ENCODE results near the gene PGBD1.
"Not testable (repeated sequence)": the region's sequence is repeated elsewhere in the genome, so short reads cannot be mapped to it uniquely, and the experiment has no call there.

PGBD1 gene

GRCh38 chr6:28291573-28291972 is 10.2 kb downstream of the PGBD1 start:
- no peak for TF ChIP-seq CTCF (IDR thresholded peaks at IDR 0.05; ENCODE audit: low read depth, low read length)
- in situ Hi-C loops (cut with HindIII; ENCODE audit: low sequenced_read_pairs) = no loop called here
- H3K4me3 ChIP-seq (ENCODE audit: low read depth, low read length) = no peak overlapping the region
- DNase-seq (ENCODE audit: low read depth, low spot score) = no peak

GRCh38 chr6:28295326-28295725 is 14.0 kb downstream of the PGBD1 start:
- TF ChIP-seq CTCF (IDR thresholded peaks at IDR 0.05; ENCODE audit: low read depth, low read length) = no peak
- no peak overlapping the region for H3K4me3 ChIP-seq (ENCODE audit: low read depth, low read length)
- in situ Hi-C loops (cut with HindIII; ENCODE audit: low sequenced_read_pairs) = no loop called here
- DNase-seq (ENCODE audit: low read depth, low spot score) = no peak

- in situ Hi-C loops (cut with HindIII; ENCODE audit: low sequenced_read_pairs) = no loop called here
- H3K4me3 ChIP-seq (ENCODE audit: low read depth, low read length) = no peak overlapping the region
- no peak for TF ChIP-seq CTCF (IDR thresholded peaks at IDR 0.05; ENCODE audit: low read depth, low read length)
- no peak for DNase-seq (ENCODE audit: low read depth, low spot score)
Observed at GRCh38 chr6:28296520-28297060, 15.2 kb downstream of the PGBD1 start.

GRCh38 chr6:28303570-28303969 is 22.2 kb downstream of the PGBD1 start:
- TF ChIP-seq CTCF (IDR thresholded peaks at IDR 0.05; ENCODE audit: low read depth, low read length) = no peak
- no peak overlapping the region for H3K4me3 ChIP-seq (ENCODE audit: low read depth, low read length)
- in situ Hi-C loops (cut with HindIII; ENCODE audit: low sequenced_read_pairs) = no loop called here
- no peak for DNase-seq (ENCODE audit: low read depth, low spot score)

- H3K4me3 ChIP-seq (ENCODE audit: low read depth, low read length); in situ Hi-C loops (cut with HindIII; ENCODE audit: low sequenced_read_pairs); DNase-seq (ENCODE audit: low read depth, low spot score): not testable (repeated sequence)
Observed at GRCh38 chr6:28306363-28306762, 25.0 kb downstream of the PGBD1 start.

GRCh38 chr6:28311139-28311823 is 29.9 kb downstream of the PGBD1 start:
- H3K4me3 ChIP-seq (ENCODE audit: low read depth, low read length) = no peak overlapping the region
- no peak for DNase-seq (ENCODE audit: low read depth, low spot score)
- no peak for TF ChIP-seq CTCF (IDR thresholded peaks at IDR 0.05; ENCODE audit: low read depth, low read length)
- in situ Hi-C loops (cut with HindIII; ENCODE audit: low sequenced_read_pairs) = no loop called here

- no peak for TF ChIP-seq CTCF (IDR thresholded peaks at IDR 0.05; ENCODE audit: low read depth, low read length)
- H3K4me3 ChIP-seq (ENCODE audit: low read depth, low read length) = no peak overlapping the region
- no peak for DNase-seq (ENCODE audit: low read depth, low spot score)
- in situ Hi-C loops (cut with HindIII; ENCODE audit: low sequenced_read_pairs) = no loop called here
Observed at GRCh38 chr6:28312939-28313338, 31.6 kb downstream of the PGBD1 start.
